ENCODE data around the gene MAP2K4. TPM values are rescaled to one million over a fixed set of nuclear protein-coding genes. Genes with fewer than 3 reads are reported as not detected.
"Not testable (repeated sequence)": the region's sequence is repeated elsewhere in the genome, so short reads cannot be mapped to it uniquely, and the experiment has no call there.

The MAP2K4 gene
- total RNA-seq (41.9 and 44.8 TPM in 2 replicates), polyA plus RNA-seq (6.2 and 8.0 TPM in 2 replicates), polyA minus RNA-seq (12.0 and 13.0 TPM in 2 replicates)
- total RNA-seq (2013) = 34.6 TPM

- H2AFZ ChIP-seq (ENCODE audit: insufficient read depth, low read depth, low read length, poor library complexity, severe bottlenecking) = peak within 1 kb of the TSS; percentile 64
- peak within 1 kb of the TSS; percentile 83 for H3K4me3 Mint-ChIP-seq
- peak within 1 kb of the TSS; percentile 88 for H3K4me2 ChIP-seq (replicated peaks; ENCODE audit: low read depth, low read length, poor library complexity, severe bottlenecking)
- intact Hi-C loops (cut with micrococcal nuclease) = loop anchor here (1.0 kb wide), 1 partner anchor 24 kb away; the partner anchor contains the start of gene ZNF18
- no peaks in the 10 kb centered on the region for H3K9me3 Mint-ChIP-seq (ENCODE audit: insufficient read depth)
- peak; percentile 96 for DNase-seq
- H3K27ac ChIP-seq (ENCODE audit: low read length in 2 of 2) = peak within 1 kb of the TSS in 1 of 2 donors; percentile 83
- H3K27ac Mint-ChIP-seq = peak within 1 kb of the TSS; percentile 88
- no peak for TF ChIP-seq EZH2 (IDR thresholded peaks at IDR 0.05; ENCODE audit: borderline replicate concordance, insufficient read depth, low read depth, low read length, poor library complexity, severe bottlenecking)
- no peaks in the 10 kb centered on the region for H3K36me3 ChIP-seq (replicated peaks in 1 of 2; ENCODE audit: control extremely low read depth in 1 of 2, control insufficient read depth in 1 of 2, extremely low read depth in 1 of 2, insufficient read depth in 2 of 2, low read length in 1 of 2)
- under 1% methylated on average over 123 of the region's 123 CpGs for WGBS (ENCODE audit: insufficient coverage)
- H3K9me3 ChIP-seq (ENCODE audit: control extremely low read depth in 1 of 3, control insufficient read depth in 2 of 3, insufficient read depth in 1 of 3, low read length in 2 of 3) = no peaks in the 10 kb centered on the region
- peaks cover 5% of the 10 kb centered on the region for H3K27me3 Mint-ChIP-seq
- H3K79me2 ChIP-seq (ENCODE audit: control insufficient read depth, insufficient read depth, low read length) = peaks cover 57% of the 10 kb centered on the region
- ATAC-seq (ENCODE audit: low read depth) = peak; percentile 96
- peak within 1 kb of the TSS; percentile 34 to 70 (median 69) for H3K4me3 ChIP-seq (ENCODE audit: control extremely low read depth in 1 of 5, extremely low read depth in 1 of 5, insufficient read depth in 1 of 5, low read depth in 2 of 5, low read length in 4 of 5)
- H3K27me3 ChIP-seq (replicated peaks in 1 of 4; ENCODE audit: control extremely low read depth in 1 of 4, control insufficient read depth in 3 of 4, insufficient read depth in 4 of 4, low read length in 3 of 4) = peaks cover 0 to 2% (median 0%) of the 10 kb centered on the region in 4 experiments
- CTCF ChIA-PET = interaction anchor here (0.8 to 1.4 kb wide), 3 partner anchors 24 to 1376 kb away, joined by 3 to 21 read pairs (median 3); partner anchors contain the start of gene ZNF18
- H3K4me1 ChIP-seq (ENCODE audit: control insufficient read depth in 2 of 2, insufficient read depth in 2 of 2, low read length in 2 of 2) = peaks cover 14 to 15% of the 10 kb centered on the region in 2 donors
- POLR2A ChIA-PET = interaction anchor here (2.0 kb wide), 1 partner anchor 23 kb away, joined by 31 read pairs; the partner anchor contains the start of gene ZNF18
- peaks cover 41% of the 10 kb centered on the region for H3K4me1 Mint-ChIP-seq
- H3K9ac ChIP-seq (ENCODE audit: low read length) = peak within 1 kb of the TSS; percentile 84
- peaks cover 37% of the 10 kb centered on the region for H4K20me1 ChIP-seq (ENCODE audit: control insufficient read depth, insufficient read depth, low read length, poor library complexity, severe bottlenecking)
Observed at GRCh38 chr17:12020642-12021622, at the start of gene MAP2K4. TSS of gene MAP2K4 (plus strand) at chr17:12020877. CDS start at chr17:12020887, 10 bp downstream.

- H3K79me2 ChIP-seq (ENCODE audit: control insufficient read depth, insufficient read depth, low read length); H3K4me2 ChIP-seq (replicated peaks; ENCODE audit: low read depth, low read length, poor library complexity, severe bottlenecking); DNase-seq; ATAC-seq (ENCODE audit: low read depth); CTCF ChIA-PET; POLR2A ChIA-PET; H3K9me3 Mint-ChIP-seq (ENCODE audit: insufficient read depth); H3K27ac ChIP-seq (ENCODE audit: low read length in 2 of 2); H3K27me3 ChIP-seq (replicated peaks in 1 of 4; ENCODE audit: control extremely low read depth in 1 of 4, control insufficient read depth in 3 of 4, insufficient read depth in 4 of 4, low read length in 3 of 4); H3K4me3 ChIP-seq (ENCODE audit: control extremely low read depth in 1 of 5, extremely low read depth in 1 of 5, insufficient read depth in 1 of 5, low read depth in 2 of 5, low read length in 4 of 5); H3K4me3 Mint-ChIP-seq; H3K9ac ChIP-seq (ENCODE audit: low read length); H3K4me1 ChIP-seq (ENCODE audit: control insufficient read depth in 2 of 2, insufficient read depth in 2 of 2, low read length in 2 of 2); H3K9me3 ChIP-seq (ENCODE audit: control extremely low read depth in 1 of 3, control insufficient read depth in 2 of 3, insufficient read depth in 1 of 3, low read length in 2 of 3); H3K4me1 Mint-ChIP-seq; H3K36me3 ChIP-seq (replicated peaks in 1 of 2; ENCODE audit: control extremely low read depth in 1 of 2, control insufficient read depth in 1 of 2, extremely low read depth in 1 of 2, insufficient read depth in 2 of 2, low read length in 1 of 2); H4K20me1 ChIP-seq (ENCODE audit: control insufficient read depth, insufficient read depth, low read length, poor library complexity, severe bottlenecking); H2AFZ ChIP-seq (ENCODE audit: insufficient read depth, low read depth, low read length, poor library complexity, severe bottlenecking); H3K27me3 Mint-ChIP-seq; intact Hi-C loops (cut with micrococcal nuclease); H3K27ac Mint-ChIP-seq: not testable (repeated sequence)
- WGBS (ENCODE audit: insufficient coverage) = 98% methylated on average over 15 of the region's 19 CpGs
Observed at GRCh38 chr17:11972741-11973140, 47.9 kb upstream of the MAP2K4 start.

All from B cell (primary cell).